ENCODE data around the gene NFE2. TPM values are rescaled to one million over a fixed set of nuclear protein-coding genes. Genes with fewer than 3 reads are reported as not detected.

NFE2 gene
- total and polyA plus RNA-seq, 2 of the 8 experiments (the other 6 are each of a cell fraction or from before 2014, with no cell fraction given) = 2.0 to 6.1 TPM

- TF ChIP-seq CTCF (IDR thresholded peaks at IDR 0.05; ENCODE audit: control extremely low read depth in 1 of 3, insufficient read depth in 1 of 3, low read depth in 1 of 3, low read length in 3 of 3) (peak; percentile 91 to 95 (median 93)), ASH2L (IDR thresholded peaks at IDR 0.05; ENCODE audit: low read length) (no peak), JUND (IDR thresholded peaks at IDR 0.05; ENCODE audit: low read length) (no peak), ATF2 (IDR thresholded peaks at IDR 0.05; ENCODE audit: low read length) (no peak), RXRA (IDR thresholded peaks at IDR 0.05; ENCODE audit: insufficient read depth, low read depth, low read length) (peak; percentile 100), CHD2 (IDR thresholded peaks at IDR 0.05; ENCODE audit: low read length) (0 out of 2 replicates have a peak, but pooled peaks have one; percentile 41)
Measured at GRCh38 chr12:54294152-54294952, 6.5 kb downstream of the NFE2 start (continued).

Data from H1 (cell line).